Measurements from ENCODE around the gene CCDC6.
"Not testable (repeated sequence)": the region's sequence is repeated elsewhere in the genome, so short reads cannot be mapped to it uniquely, and the experiment has no call there.

CCDC6 gene

DNA sequence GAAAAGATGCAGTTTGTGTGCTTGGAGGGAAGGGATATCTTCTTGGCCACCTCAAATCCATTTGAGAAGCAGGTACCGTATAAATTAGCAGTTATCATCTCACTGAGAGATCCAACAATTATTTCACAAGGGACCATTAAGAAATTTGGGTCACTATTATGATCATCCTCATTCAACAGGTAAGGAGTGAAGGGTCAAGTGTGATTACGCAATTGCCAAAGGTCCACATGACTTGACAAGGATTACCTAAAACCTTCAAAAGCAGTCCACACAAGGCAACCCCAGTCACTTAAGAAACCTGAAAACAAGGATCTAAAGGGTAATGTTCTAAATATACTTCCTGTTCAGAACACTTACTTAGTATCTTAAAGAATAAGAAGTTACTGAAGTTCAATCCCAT is 27.4 kb downstream of the CCDC6 start:
- Histone ChIP-seq H3K9me3 (ENCODE audit: control insufficient read depth, low read length) (no peaks in the 10 kb centered on the region), H3K27me3 (replicated peaks; ENCODE audit: control insufficient read depth, insufficient read depth, low read length) (no peaks in the 10 kb centered on the region), H3K4me1 (ENCODE audit: control insufficient read depth, insufficient read depth, low read length) (no peaks in the 10 kb centered on the region), H3K36me3 (ENCODE audit: control insufficient read depth, insufficient read depth, low read length, severe bottlenecking) (no peaks in the 10 kb centered on the region), H3K9ac (ENCODE audit: low read length) (no peak overlapping the region), H3K4me3 (ENCODE audit: low read length) (no peak overlapping the region)
- no peak for DNase-seq (ENCODE audit: low read depth)

DNA sequence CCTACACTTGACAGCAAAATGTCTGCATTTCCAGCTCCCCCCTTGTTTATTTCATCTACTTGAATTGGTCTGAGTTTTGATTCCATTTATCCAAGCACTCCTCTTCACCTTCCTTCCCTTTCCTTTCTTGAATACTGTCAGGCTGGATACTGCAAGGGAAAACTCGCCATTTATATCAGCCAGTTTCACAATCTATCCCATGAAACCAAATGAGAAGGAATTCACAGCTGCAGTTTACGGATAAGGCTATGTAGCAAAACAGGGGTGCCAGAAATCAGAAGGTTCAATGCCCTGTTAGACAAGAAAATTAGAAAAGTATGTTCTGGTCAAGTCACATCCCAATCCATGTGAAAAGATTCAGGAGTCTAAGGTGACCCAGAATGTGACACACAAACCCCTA is 28.1 kb downstream of the CCDC6 start:
- Histone ChIP-seq H3K36me3 (ENCODE audit: control insufficient read depth, insufficient read depth, low read length, severe bottlenecking) (no peaks in the 10 kb centered on the region), H3K9ac (ENCODE audit: low read length) (no peak overlapping the region)
- DNase-seq (ENCODE audit: low read depth): no peak

DNA sequence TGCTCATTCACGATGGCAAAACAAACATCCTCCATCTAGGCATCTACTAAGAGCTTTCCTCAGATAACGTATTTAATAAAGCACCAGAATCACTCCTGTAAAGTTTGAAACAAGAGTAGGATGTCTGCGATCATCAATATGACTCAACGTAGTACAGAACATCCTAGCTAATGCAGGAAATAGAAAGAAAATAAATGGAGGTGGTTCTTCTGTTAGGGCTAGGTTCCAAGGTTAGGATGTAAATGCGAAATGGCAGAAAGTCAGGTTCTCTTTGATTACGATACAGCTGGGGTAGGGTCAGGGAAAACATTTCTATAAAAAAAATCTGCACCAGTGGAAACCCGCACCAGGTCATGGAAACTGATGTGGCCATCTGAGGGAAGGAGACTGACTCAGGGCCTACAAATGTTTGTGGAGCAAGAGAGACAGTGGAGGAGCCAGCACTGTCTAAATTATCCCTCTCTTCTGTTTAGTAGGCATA is 29.1 kb downstream of the CCDC6 start:
- Histone ChIP-seq H3K9ac (ENCODE audit: low read length) (no peak overlapping the region), H3K9me3 (ENCODE audit: control insufficient read depth, low read length) (no peaks in the 10 kb centered on the region), H3K4me1 (ENCODE audit: control insufficient read depth, insufficient read depth, low read length) (peaks cover 13% of the 10 kb centered on the region), H3K4me3 (ENCODE audit: low read length) (no peak overlapping the region), H3K27me3 (replicated peaks; ENCODE audit: control insufficient read depth, insufficient read depth, low read length) (no peaks in the 10 kb centered on the region), H3K36me3 (ENCODE audit: control insufficient read depth, insufficient read depth, low read length, severe bottlenecking) (no peaks in the 10 kb centered on the region)
- DNase-seq (ENCODE audit: low read depth): no peak

More for the DNA sequence above, 28.1 kb downstream of the CCDC6 start:
- H3K27me3 ChIP-seq (replicated peaks; ENCODE audit: control insufficient read depth, insufficient read depth, low read length): no peaks in the 10 kb centered on the region
- H3K4me3 ChIP-seq (ENCODE audit: low read length): no peak overlapping the region
- no peaks in the 10 kb centered on the region for H3K9me3 ChIP-seq (ENCODE audit: control insufficient read depth, low read length)
- peaks cover 3% of the 10 kb centered on the region for H3K4me1 ChIP-seq (ENCODE audit: control insufficient read depth, insufficient read depth, low read length)

DNA sequence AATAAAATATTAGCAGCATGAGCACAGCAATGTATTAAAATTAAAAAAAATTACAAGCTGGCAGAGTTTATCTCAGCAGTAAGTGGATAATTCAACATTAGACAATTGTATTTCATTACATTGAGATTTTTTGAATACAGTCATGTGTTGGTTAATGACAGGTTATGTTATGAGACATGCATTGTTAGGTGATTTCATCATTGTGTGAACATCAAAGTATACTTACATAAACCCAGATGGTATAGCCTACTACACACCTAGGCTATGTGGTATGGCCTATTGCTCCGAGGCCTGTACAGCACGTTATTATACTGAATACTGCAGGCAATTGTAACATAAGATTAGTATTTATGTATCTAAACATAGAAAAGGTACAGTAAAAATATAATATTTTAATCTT is 29.7 kb downstream of the CCDC6 start:
- DNase-seq (ENCODE audit: low read depth): no peak
- Histone ChIP-seq H3K4me1 (ENCODE audit: control insufficient read depth, insufficient read depth, low read length) (peaks cover 14% of the 10 kb centered on the region), H3K27me3 (replicated peaks; ENCODE audit: control insufficient read depth, insufficient read depth, low read length) (no peaks in the 10 kb centered on the region), H3K4me3 (ENCODE audit: low read length) (no peak overlapping the region), H3K36me3 (ENCODE audit: control insufficient read depth, insufficient read depth, low read length, severe bottlenecking) (no peaks in the 10 kb centered on the region), H3K9me3 (ENCODE audit: control insufficient read depth, low read length) (no peaks in the 10 kb centered on the region), H3K9ac (ENCODE audit: low read length) (no peak overlapping the region)

DNA sequence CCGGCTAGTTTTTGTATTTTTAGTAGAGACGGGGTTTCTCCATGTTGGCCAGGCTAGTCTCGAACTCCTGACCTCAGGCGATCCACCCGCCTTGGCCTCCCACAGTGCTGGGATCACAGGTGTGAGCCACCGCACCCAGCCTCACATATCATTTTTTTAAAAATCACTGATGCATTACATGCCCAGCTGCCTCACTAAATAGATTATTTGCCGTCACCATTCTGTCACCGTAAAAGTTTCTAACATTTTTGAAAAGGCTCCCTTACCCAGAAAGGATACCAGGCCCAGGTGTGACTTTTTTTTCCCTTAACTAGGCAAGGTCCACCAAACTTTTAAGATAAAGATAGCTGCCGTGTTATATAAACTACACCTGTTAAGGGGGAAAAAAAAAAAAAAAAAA is 30.1 kb downstream of the CCDC6 start:
- H3K4me3 ChIP-seq (ENCODE audit: low read length); H3K9me3 ChIP-seq (ENCODE audit: control insufficient read depth, low read length); H3K27me3 ChIP-seq (replicated peaks; ENCODE audit: control insufficient read depth, insufficient read depth, low read length); H3K9ac ChIP-seq (ENCODE audit: low read length); H3K36me3 ChIP-seq (ENCODE audit: control insufficient read depth, insufficient read depth, low read length, severe bottlenecking); DNase-seq (ENCODE audit: low read depth): not testable (repeated sequence)
- H3K4me1 ChIP-seq (ENCODE audit: control insufficient read depth, insufficient read depth, low read length): peaks cover 14% of the 10 kb centered on the region

DNA sequence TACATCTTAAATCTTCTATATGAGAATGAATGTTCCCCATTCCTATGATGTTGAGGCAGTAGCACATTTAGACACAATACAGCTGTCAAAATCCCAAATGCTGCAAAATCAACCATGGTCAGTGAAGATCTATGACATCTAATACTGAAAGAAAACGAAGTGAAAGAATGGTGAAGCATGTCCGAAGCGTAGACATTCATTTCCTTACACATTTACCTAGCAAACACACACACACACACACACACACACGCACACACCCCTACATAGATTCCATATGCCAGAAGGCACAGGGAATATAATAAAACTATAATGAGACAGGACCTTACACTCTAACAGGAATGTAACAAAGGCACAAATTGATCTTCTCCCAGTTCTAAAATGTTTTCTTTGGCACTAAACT is 32.5 kb downstream of the CCDC6 start:
- H3K9ac ChIP-seq (ENCODE audit: low read length): no peak overlapping the region
- H3K36me3 ChIP-seq (ENCODE audit: control insufficient read depth, insufficient read depth, low read length, severe bottlenecking): no peaks in the 10 kb centered on the region
- H3K4me1 ChIP-seq (ENCODE audit: control insufficient read depth, insufficient read depth, low read length): peaks cover 14% of the 10 kb centered on the region
- no peaks in the 10 kb centered on the region for H3K9me3 ChIP-seq (ENCODE audit: control insufficient read depth, low read length)
- DNase-seq (ENCODE audit: low read depth): no peak
- H3K27me3 ChIP-seq (replicated peaks; ENCODE audit: control insufficient read depth, insufficient read depth, low read length): no peaks in the 10 kb centered on the region
- no peak overlapping the region for H3K4me3 ChIP-seq (ENCODE audit: low read length)

DNA sequence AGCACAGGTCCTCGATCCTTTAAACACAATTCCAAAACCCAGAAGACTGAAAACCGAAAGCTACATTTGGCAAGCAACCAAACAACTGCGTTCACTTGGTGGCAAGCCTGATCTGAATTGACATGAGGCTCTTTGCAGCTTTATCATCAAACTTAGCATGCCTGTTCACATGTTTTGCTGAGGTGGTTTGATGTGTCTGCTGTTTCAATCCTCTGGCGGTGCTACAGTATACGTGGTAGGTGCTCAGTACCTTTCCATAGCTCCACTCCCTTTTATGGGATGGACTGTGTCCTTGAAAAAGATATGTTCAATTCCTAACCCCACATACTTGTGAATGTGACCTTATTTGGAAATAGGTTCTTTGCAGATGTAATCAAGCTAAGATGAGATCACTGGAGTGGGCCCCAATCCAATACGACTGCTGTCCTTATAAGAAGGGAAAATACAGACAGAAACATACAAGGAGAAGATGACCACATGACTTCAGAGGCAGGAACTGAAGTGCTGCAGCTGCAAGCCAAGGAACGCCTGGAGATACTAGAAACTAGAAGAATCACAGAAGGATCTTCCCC is 33.4 kb downstream of the CCDC6 start:
- peak; percentile 53 for DNase-seq (ENCODE audit: low read depth)
- peak overlapping the region; percentile 32 for H3K9ac ChIP-seq (ENCODE audit: low read length)

DNA sequence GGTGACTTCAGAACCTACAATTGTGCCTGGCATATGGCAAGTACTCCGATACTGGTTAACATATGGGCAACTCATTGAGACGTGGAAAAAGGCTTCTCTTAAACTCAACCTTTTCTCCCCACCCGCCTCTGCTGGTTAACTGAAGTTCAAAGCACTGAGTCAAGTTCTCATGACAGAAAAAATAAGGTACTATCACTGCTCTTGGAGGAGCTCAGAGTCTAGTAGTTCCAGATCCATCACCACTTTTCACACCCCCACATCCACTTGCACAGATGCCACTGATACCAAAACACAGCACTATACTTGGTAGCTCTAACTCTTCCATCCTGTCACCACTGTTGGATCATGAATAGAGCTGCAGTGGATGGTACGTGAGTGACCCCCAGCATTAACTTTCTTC is 36.2 kb downstream of the CCDC6 start:
- Histone ChIP-seq H3K9ac (ENCODE audit: low read length) (no peak overlapping the region), H3K9me3 (ENCODE audit: control insufficient read depth, low read length) (no peaks in the 10 kb centered on the region), H3K4me3 (ENCODE audit: low read length) (no peak overlapping the region), H3K27me3 (replicated peaks; ENCODE audit: control insufficient read depth, insufficient read depth, low read length) (no peaks in the 10 kb centered on the region), H3K4me1 (ENCODE audit: control insufficient read depth, insufficient read depth, low read length) (peaks cover 17% of the 10 kb centered on the region), H3K36me3 (ENCODE audit: control insufficient read depth, insufficient read depth, low read length, severe bottlenecking) (no peaks in the 10 kb centered on the region)
- DNase-seq (ENCODE audit: low read depth): no peak

More for the DNA sequence above, 33.4 kb downstream of the CCDC6 start:
- H3K9me3 ChIP-seq (ENCODE audit: control insufficient read depth, low read length): no peaks in the 10 kb centered on the region
- H3K27me3 ChIP-seq (replicated peaks; ENCODE audit: control insufficient read depth, insufficient read depth, low read length): no peaks in the 10 kb centered on the region
- H3K36me3 ChIP-seq (ENCODE audit: control insufficient read depth, insufficient read depth, low read length, severe bottlenecking): no peaks in the 10 kb centered on the region
- peak overlapping the region; percentile 44 for H3K4me3 ChIP-seq (ENCODE audit: low read length)
- peaks cover 14% of the 10 kb centered on the region for H3K4me1 ChIP-seq (ENCODE audit: control insufficient read depth, insufficient read depth, low read length)

DNA sequence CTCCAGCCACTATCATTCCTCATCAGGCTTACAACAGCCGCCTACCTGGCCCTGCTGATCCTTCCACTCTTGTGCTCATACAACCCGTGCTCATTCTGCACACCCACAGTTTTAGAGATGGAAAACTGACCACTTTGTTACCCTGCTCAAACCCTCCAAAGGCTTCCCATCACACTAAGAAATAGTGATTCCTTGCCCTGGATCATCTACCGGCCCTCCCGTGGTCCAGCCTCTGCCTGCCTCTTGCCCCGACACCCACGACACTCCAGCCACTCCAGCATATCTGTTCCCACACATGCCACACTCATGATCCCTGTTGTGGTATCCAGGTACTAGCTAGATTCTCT is 36.8 kb downstream of the CCDC6 start:
- Histone ChIP-seq H3K9ac (ENCODE audit: low read length) (no peak overlapping the region), H3K4me3 (ENCODE audit: low read length) (no peak overlapping the region), H3K9me3 (ENCODE audit: control insufficient read depth, low read length) (no peaks in the 10 kb centered on the region)

DNA sequence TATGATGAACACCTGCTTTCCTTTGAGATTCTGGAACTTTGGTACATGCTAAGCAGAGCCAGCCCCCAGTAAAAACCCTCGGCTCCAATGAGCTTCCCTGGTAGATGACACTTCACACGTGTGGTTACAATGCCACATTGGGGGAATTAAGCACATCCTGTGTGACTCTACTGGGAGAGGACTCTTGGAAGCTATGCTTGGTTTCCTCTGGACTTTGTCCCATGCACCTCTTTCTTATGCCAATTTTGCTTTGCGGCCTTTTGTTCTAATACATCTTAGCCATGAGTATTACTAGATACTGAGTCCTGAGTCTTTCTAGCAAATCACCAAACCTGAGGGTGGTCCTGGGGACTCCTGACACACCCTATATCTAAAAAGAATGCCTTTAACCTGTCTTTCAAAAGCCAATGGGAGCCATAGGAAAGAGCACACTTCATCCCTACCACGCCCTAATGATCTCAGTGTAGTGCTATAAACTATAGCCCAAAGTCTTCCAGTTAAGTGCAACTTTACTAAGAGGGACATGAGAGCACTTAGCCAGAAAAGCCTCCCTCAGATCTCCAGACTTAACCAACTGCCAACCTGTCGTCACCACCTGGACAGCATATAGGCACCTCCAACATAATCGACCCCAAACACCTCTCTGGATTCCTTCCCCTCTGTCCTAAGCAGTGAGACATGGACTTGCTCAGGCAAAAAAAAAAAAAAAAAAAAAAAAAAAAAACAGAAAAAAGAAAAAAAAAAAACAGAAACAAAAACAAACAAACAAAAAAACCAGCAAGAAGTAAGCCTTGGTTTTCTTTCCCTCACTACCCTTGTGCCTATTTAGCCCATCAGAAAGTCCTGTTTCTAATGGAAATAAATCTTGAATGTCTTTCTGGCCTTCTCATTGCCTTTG is 37.4 kb downstream of the CCDC6 start:
- no peak overlapping the region for H3K4me3 ChIP-seq (ENCODE audit: low read length)
- H3K36me3 ChIP-seq (ENCODE audit: control insufficient read depth, insufficient read depth, low read length, severe bottlenecking): no peaks in the 10 kb centered on the region
- H3K9ac ChIP-seq (ENCODE audit: low read length): no peak overlapping the region
- H3K27me3 ChIP-seq (replicated peaks; ENCODE audit: control insufficient read depth, insufficient read depth, low read length): no peaks in the 10 kb centered on the region
- H3K9me3 ChIP-seq (ENCODE audit: control insufficient read depth, low read length): no peaks in the 10 kb centered on the region
- H3K4me1 ChIP-seq (ENCODE audit: control insufficient read depth, insufficient read depth, low read length): peaks cover 27% of the 10 kb centered on the region
- DNase-seq (ENCODE audit: low read depth): no peak

More for the DNA sequence above, 36.8 kb downstream of the CCDC6 start:
- no peaks in the 10 kb centered on the region for H3K27me3 ChIP-seq (replicated peaks; ENCODE audit: control insufficient read depth, insufficient read depth, low read length)
- DNase-seq (ENCODE audit: low read depth): no peak
- H3K4me1 ChIP-seq (ENCODE audit: control insufficient read depth, insufficient read depth, low read length): peaks cover 21% of the 10 kb centered on the region
- H3K36me3 ChIP-seq (ENCODE audit: control insufficient read depth, insufficient read depth, low read length, severe bottlenecking): no peaks in the 10 kb centered on the region

DNA sequence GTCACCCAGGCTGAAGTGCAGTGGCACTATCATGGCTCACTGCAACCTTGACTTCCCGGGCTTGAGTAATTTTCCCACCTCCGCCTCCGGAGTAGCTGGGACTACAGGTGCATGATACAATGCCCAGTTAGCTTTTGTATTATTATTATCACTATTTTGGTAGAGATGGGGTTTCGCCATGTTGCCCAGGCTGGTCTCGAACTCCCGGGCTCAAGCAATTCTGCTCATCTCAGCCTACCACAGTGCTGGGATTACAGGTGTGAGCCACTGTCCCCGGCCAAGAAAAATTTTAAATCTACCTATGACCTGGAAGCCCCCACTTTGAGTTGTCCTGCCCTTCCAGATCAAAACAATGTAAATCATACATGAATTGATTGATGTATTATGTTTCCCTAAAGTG is 38.8 kb downstream of the CCDC6 start:
- Histone ChIP-seq H3K36me3 (ENCODE audit: control insufficient read depth, insufficient read depth, low read length, severe bottlenecking) (no peaks in the 10 kb centered on the region), H3K9ac (ENCODE audit: low read length) (no peak overlapping the region), H3K4me1 (ENCODE audit: control insufficient read depth, insufficient read depth, low read length) (peaks cover 17% of the 10 kb centered on the region), H3K9me3 (ENCODE audit: control insufficient read depth, low read length) (no peaks in the 10 kb centered on the region), H3K4me3 (ENCODE audit: low read length) (no peak overlapping the region), H3K27me3 (replicated peaks; ENCODE audit: control insufficient read depth, insufficient read depth, low read length) (no peaks in the 10 kb centered on the region)
- DNase-seq (ENCODE audit: low read depth): no peak
